ENCODE data around the gene CORO2B.
A peak's percentile ranks its signal among the peaks of the same experiment; 100 is the strongest.

Gene CORO2B

GRCh38 chr15:68691705-68692104 lies 112.9 kb downstream of the CORO2B start:
- Histone ChIP-seq H3K27me3 (ENCODE audit: insufficient read depth, poor library complexity, severe bottlenecking) (no peaks in the 10 kb centered on the region), H3K27ac (replicated peaks) (no peak overlapping the region), H3K4me3 (replicated peaks; ENCODE audit: insufficient read depth, low read length) (no peak overlapping the region)
- no peak for TF ChIP-seq CTCF (IDR thresholded peaks at IDR 0.05; ENCODE audit: insufficient read depth, low read length)
- no peak for TF ChIP-seq GABPA (IDR thresholded peaks at IDR 0.05; ENCODE audit: low read depth)
- no peak for DNase-seq (ENCODE audit: low read depth in 1 of 2, low spot score in 1 of 2)

GRCh38 chr15:68693071-68693470 lies 114.3 kb downstream of the CORO2B start:
- no peak overlapping the region for H3K4me3 ChIP-seq (replicated peaks; ENCODE audit: insufficient read depth, low read length)
- no peak overlapping the region for H3K27ac ChIP-seq (replicated peaks)
- DNase-seq (ENCODE audit: low read depth in 1 of 2, low spot score in 1 of 2) = peak in 1 of 2 experiments; percentile 5
- H3K27me3 ChIP-seq (ENCODE audit: insufficient read depth, poor library complexity, severe bottlenecking) = no peaks in the 10 kb centered on the region
- 0 out of 2 replicates have a peak, but pooled peaks have one; percentile 27 for TF ChIP-seq GABPA (IDR thresholded peaks at IDR 0.05; ENCODE audit: low read depth)
- no peak for TF ChIP-seq CTCF (IDR thresholded peaks at IDR 0.05; ENCODE audit: insufficient read depth, low read length)

DNA sequence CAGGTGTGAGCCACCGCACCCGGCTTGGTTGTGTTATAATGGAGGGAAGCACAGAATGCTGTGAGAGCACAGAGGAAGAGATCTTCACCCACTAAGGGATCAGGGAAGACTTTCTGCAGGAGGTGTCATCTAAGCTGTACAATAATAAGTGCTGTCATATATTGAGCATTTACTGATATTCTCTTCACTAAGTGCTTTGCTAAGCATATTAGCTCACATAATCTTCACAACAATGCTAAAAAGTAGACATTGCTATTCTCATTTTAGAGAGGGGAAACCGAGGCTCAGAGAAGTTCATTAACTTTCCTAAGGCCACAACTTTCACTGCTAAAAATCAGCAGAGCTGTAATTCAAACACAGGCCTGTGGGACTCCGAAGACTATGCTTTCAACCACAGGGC lies 115.3 kb downstream of the CORO2B start:
- TF ChIP-seq GABPA (IDR thresholded peaks at IDR 0.05; ENCODE audit: low read depth) (no peak), CTCF (IDR thresholded peaks at IDR 0.05; ENCODE audit: insufficient read depth, low read length) (no peak), REST (IDR thresholded peaks at IDR 0.05; ENCODE audit: insufficient replicate concordance, low read depth) (no peak), POLR2AphosphoS5 (IDR thresholded peaks at IDR 0.05; ENCODE audit: low read depth) (no peak), SPI1 (IDR thresholded peaks at IDR 0.05; ENCODE audit: borderline replicate concordance, low read depth) (no peak)
- H3K4me3 ChIP-seq (replicated peaks; ENCODE audit: insufficient read depth, low read length) = no peak overlapping the region
- DNase-seq (ENCODE audit: low read depth in 1 of 2, low spot score in 1 of 2) = no peak
- no peak overlapping the region for H3K27ac ChIP-seq (replicated peaks)
- no peaks in the 10 kb centered on the region for H3K27me3 ChIP-seq (ENCODE audit: insufficient read depth, poor library complexity, severe bottlenecking)

- Histone ChIP-seq H3K4me3 (replicated peaks; ENCODE audit: insufficient read depth, low read length) (no peak overlapping the region), H3K27me3 (ENCODE audit: insufficient read depth, poor library complexity, severe bottlenecking) (no peaks in the 10 kb centered on the region), H3K27ac (replicated peaks) (no peak overlapping the region)
- DNase-seq (ENCODE audit: low read depth in 1 of 2, low spot score in 1 of 2) = no peak
- no peak for TF ChIP-seq SPI1 (IDR thresholded peaks at IDR 0.05; ENCODE audit: borderline replicate concordance, low read depth)
- TF ChIP-seq POLR2AphosphoS5 (IDR thresholded peaks at IDR 0.05; ENCODE audit: low read depth) = no peak
- no peak for TF ChIP-seq CTCF (IDR thresholded peaks at IDR 0.05; ENCODE audit: insufficient read depth, low read length)
- no peak for TF ChIP-seq REST (IDR thresholded peaks at IDR 0.05; ENCODE audit: insufficient replicate concordance, low read depth)
- TF ChIP-seq GABPA (IDR thresholded peaks at IDR 0.05; ENCODE audit: low read depth) = no peak
Observed at GRCh38 chr15:68695061-68695595, 116.3 kb downstream of the CORO2B start.
